ENCODE data around the gene SLC16A12. TPM values are rescaled to one million over a fixed set of nuclear protein-coding genes. Genes with fewer than 3 reads are reported as not detected.

SLC16A12 gene
- total and polyA plus RNA-seq, 2 of the 8 experiments (the other 6 are each of a cell fraction or from before 2014, with no cell fraction given): 1.6 to 1.9 TPM

DNA sequence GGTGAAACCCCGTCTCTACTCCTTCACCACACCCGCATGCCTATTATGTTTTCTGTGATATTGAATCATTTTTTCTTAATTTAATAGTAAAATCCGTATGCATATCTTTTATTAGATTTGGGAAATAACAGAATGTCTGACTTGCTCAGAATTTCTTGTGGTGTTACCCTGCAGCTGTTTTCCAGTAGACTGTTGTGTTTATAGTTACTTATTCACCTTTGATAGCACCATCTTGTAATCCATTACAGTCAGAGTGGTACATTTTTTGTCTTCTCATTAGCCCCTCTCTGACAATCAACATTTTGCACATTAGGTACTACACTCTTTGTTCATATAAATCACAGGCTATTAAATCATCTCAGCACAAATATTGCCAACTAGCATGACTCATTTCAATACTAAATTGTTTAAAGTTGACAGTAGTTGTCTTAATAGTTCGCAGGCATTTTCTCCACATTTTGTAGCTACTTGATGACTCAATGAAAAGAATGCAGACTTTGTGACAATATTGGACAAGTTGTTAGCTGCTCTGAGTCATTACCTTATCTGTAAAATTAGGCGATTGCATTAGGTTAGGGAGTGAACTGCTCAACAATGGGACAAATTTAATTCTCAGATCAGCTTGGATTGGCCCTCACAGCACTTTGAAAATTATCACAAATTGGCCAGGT, 17.8 kb upstream of the SLC16A12 start:
- Histone ChIP-seq H3K27me3 (replicated peaks in 1 of 4; ENCODE audit: control insufficient read depth in 3 of 4, extremely low read depth in 1 of 4, insufficient read depth in 3 of 4, low read length in 3 of 4) (no peaks in the 10 kb centered on the region), H3K79me2 (ENCODE audit: control insufficient read depth in 1 of 2, insufficient read depth in 2 of 2, low read length in 2 of 2) (no peaks in the 10 kb centered on the region), H2BK5ac (ENCODE audit: low read depth, low read length) (no peak overlapping the region), H3K9me3 (ENCODE audit: insufficient read depth in 2 of 2, low read depth in 1 of 2, low read length in 1 of 2) (no peaks in the 10 kb centered on the region), H4K5ac (ENCODE audit: insufficient read length, low read depth, low read length) (no peak overlapping the region), H2BK15ac (ENCODE audit: low read length) (no peak overlapping the region), H3K27ac (ENCODE audit: low read depth, low read length) (no peak overlapping the region), H3K4me3 (ENCODE audit: extremely low read depth in 1 of 4, insufficient read depth in 2 of 4, low read depth in 3 of 4, low read length in 4 of 4) (no peak overlapping the region), H3K4me2 (ENCODE audit: insufficient read depth in 1 of 2, low read depth in 2 of 2, low read length in 2 of 2) (no peak overlapping the region), H3K9ac (replicated peaks in 1 of 4; ENCODE audit: extremely low read depth in 1 of 4, low read depth in 3 of 4, low read length in 3 of 4) (no peak overlapping the region), H3K4ac (replicated peaks; ENCODE audit: insufficient read length, low read depth, low read length) (no peak overlapping the region), H2BK12ac (ENCODE audit: low read depth, low read length) (no peak overlapping the region), H3K79me1 (ENCODE audit: low read depth, low read length) (no peaks in the 10 kb centered on the region), H3K56ac (replicated peaks; ENCODE audit: insufficient read length, low read depth, low read length) (no peak overlapping the region), H3K14ac (ENCODE audit: insufficient read length) (no peak overlapping the region), H4K91ac (replicated peaks; ENCODE audit: insufficient read length, low read length) (no peak overlapping the region), H3K36me3 (ENCODE audit: control insufficient read depth in 2 of 4, insufficient read depth in 4 of 4, low read length in 3 of 4) (no peaks in the 10 kb centered on the region), H4K20me1 (replicated peaks in 1 of 2; ENCODE audit: control insufficient read depth in 1 of 2, insufficient read depth in 2 of 2, low read length in 2 of 2) (no peaks in the 10 kb centered on the region), H2AFZ (ENCODE audit: low read length) (no peak overlapping the region), H3K4me1 (replicated peaks in 1 of 4; ENCODE audit: control insufficient read depth in 3 of 4, insufficient read depth in 4 of 4, low read length in 3 of 4) (no peaks in the 10 kb centered on the region), H3K23me2 (ENCODE audit: low read depth, low read length) (no peaks in the 10 kb centered on the region), H4K8ac (ENCODE audit: extremely low read depth, insufficient read depth, low read length) (no peak overlapping the region), H3K23ac (ENCODE audit: insufficient read length) (no peak overlapping the region), H2BK120ac (replicated peaks; ENCODE audit: low read depth, low read length) (no peak overlapping the region), H2BK20ac (ENCODE audit: low read length) (no peak overlapping the region), H2AK5ac (ENCODE audit: low read depth, low read length) (no peak overlapping the region), H3K18ac (ENCODE audit: extremely low read depth, low read length) (no peak overlapping the region)
- DNase-seq (ENCODE audit: low read depth in 1 of 2, low spot score in 2 of 2) (no peak), FAIRE-seq (no peak)
- ChIA-PET CTCF (ENCODE audit: partially characterized antibody) (interaction anchor here (0.5 to 2.0 kb wide), 5 partner anchors 12 to 192 kb away, joined by 3 to 6 read pairs (median 5); no protein-coding TSS in a partner anchor), POLR2A (ENCODE audit: partially characterized antibody) (interaction anchor here (0.8 kb wide), 1 partner anchor 12 kb away, joined by 3 read pairs; no protein-coding TSS in a partner anchor)
- TF ChIP-seq SP4 (IDR thresholded peaks at IDR 0.05; ENCODE audit: low read length) (no peak), RAD21 (IDR thresholded peaks at IDR 0.05 in 1 of 2, conservative IDR thresholded peaks at IDR 0.05 in 1 of 2; ENCODE audit: low read depth in 2 of 2, low read length in 2 of 2) (no peak), RBBP5 (IDR thresholded peaks at IDR 0.05; ENCODE audit: borderline replicate concordance, low read depth, low read length) (no peak), KDM1A (IDR thresholded peaks at IDR 0.05; ENCODE audit: borderline replicate concordance, low read length) (no peak), CREB1 (IDR thresholded peaks at IDR 0.05) (no peak)
- WGBS, 2 experiments (ENCODE audit: extremely low coverage in 1 of 2, insufficient coverage in 1 of 2, insufficient read length in 1 of 2, insufficient replicate concordance in 2 of 2, low coverage in 1 of 2, low lambda C conversion rate in 2 of 2, missing lambda C conversion rate in 1 of 2): 85% methylated on average over 5 of the region's 5 CpGs; no CpG with 5 or more reads in 1 of the 2 experiments

Measured in H1 (cell line).